Fibroblast of lung (primary cell): ENCODE results near the gene MYH10. TPM values are rescaled to one million over a fixed set of nuclear protein-coding genes. Genes with fewer than 3 reads are reported as not detected.

Experiments used
- DNase-seq, 2 donors: peaks; one replicate each; pipeline versions ENCODE4 v3.0.0 to v3.0.0-alpha.2; 2010; ENCODE audit warnings: low read depth in 2 of 2
- H2AFZ ChIP-seq: 2 replicates; pipeline ENCODE4 v1.5.1; 2012; ENCODE audit warnings: low read length, control low read depth, inconsistent platforms
- H3K27ac ChIP-seq: 2 replicates; pipeline ENCODE4 v1.5.1; 2011; ENCODE audit warnings: low read length, control low read depth; ENCODE audit not compliant: insufficient read depth
- H3K27me3 ChIP-seq: 2 replicates; pipeline ENCODE4 v1.5.1; 2011; ENCODE audit warnings: mild to moderate bottlenecking, low read length; ENCODE audit not compliant: control insufficient read depth, insufficient read depth
- H3K36me3 ChIP-seq: 2 replicates; pipeline ENCODE4 v1.5.1; 2011; ENCODE audit warnings: low read length; ENCODE audit not compliant: control insufficient read depth, insufficient read depth
- H3K4me1 ChIP-seq: 2 replicates; pipeline ENCODE4 v1.5.1; 2011; ENCODE audit warnings: low read length; ENCODE audit not compliant: control insufficient read depth, insufficient read depth; ENCODE audit errors: extremely low read depth
- H3K4me2 ChIP-seq: 2 replicates; pipeline ENCODE4 v1.5.1; 2011; ENCODE audit warnings: low read length, control low read depth; ENCODE audit not compliant: insufficient read depth; ENCODE audit errors: extremely low read depth
- H3K4me3 ChIP-seq, 4 experiments: fragments of 200-600 bp in 1 of 4; sonication (generic) in 1 of 4; replicated peaks in 1 of 4; 2 replicates each; pipeline ENCODE4 v1.5.1; 2011 to 2016; ENCODE audit warnings: low read length in 4 of 4, low read depth in 3 of 4, mild to moderate bottlenecking in 3 of 4, control low read depth in 2 of 4, inconsistent platforms in 1 of 4, mixed read lengths in 1 of 4; ENCODE audit not compliant: insufficient read depth in 1 of 4; ENCODE audit errors: control extremely low read depth in 1 of 4
- H3K79me2 ChIP-seq: 2 replicates; pipeline ENCODE4 v1.5.1; 2012; ENCODE audit warnings: mild to moderate bottlenecking, low read length, inconsistent platforms; ENCODE audit not compliant: control insufficient read depth, insufficient read depth
- H3K9ac ChIP-seq: 2 replicates; pipeline ENCODE4 v1.5.1; 2011; ENCODE audit warnings: mild to moderate bottlenecking, low read length, control low read depth; ENCODE audit not compliant: insufficient read depth
- H3K9me3 ChIP-seq: 2 replicates; pipeline ENCODE4 v1.5.1; 2012; ENCODE audit warnings: low read depth, low read length; ENCODE audit not compliant: control insufficient read depth, insufficient read depth
- H4K20me1 ChIP-seq: 2 replicates; pipeline ENCODE4 v1.5.1; 2011; ENCODE audit warnings: low read length; ENCODE audit not compliant: control insufficient read depth, insufficient read depth; ENCODE audit errors: extremely low read depth
- CTCF ChIP-seq, 2 donors: IDR thresholded peaks in 1 of 2; conservative IDR thresholded peaks in 1 of 2; 1 replicate in 1 of 2; 2 replicates in 1 of 2; pipeline ENCODE4 v1.5.1; 2011 to 2012; ENCODE audit warnings: low read length in 2 of 2, control low read depth in 1 of 2, inconsistent platforms in 1 of 2, low read depth in 1 of 2, mild to moderate bottlenecking in 1 of 2
- EZH2 ChIP-seq: IDR thresholded peaks from 2 replicates; pipeline ENCODE4 v1.5.1; 2012; ENCODE audit warnings: low read length, control low read depth, mild to moderate bottlenecking; ENCODE audit errors: missing control alignments
- polyA plus RNA-seq, 2 donors: library from polyadenylated mRNA; depleted of rRNA in 1 of 2; stranded (reverse) in 1 of 2; unstranded in 1 of 2; fragments of >200 nt; gene quantifications; 2 replicates each; pipeline ENCODE4 v1.2.1, GENCODE V29; 2011 to 2012; ENCODE audit warnings: missing spikeins in 1 of 2
- total RNA-seq: library from RNA; depleted of rRNA; stranded (reverse); fragments of >200 nt; gene quantifications from 2 replicates; pipeline ENCODE4 v1.2.1, GENCODE V29; 2014

MYH10 gene
- total and polyA plus RNA-seq, 2 donors (not counting 1 experiment from before 2014, with no cell fraction given): 54.6 to 104 TPM

- no peaks in the 10 kb centered on the region for H3K9me3 ChIP-seq
- no peak overlapping the region for H3K9ac ChIP-seq
- H3K36me3 ChIP-seq: no peaks in the 10 kb centered on the region
- no peaks in the 10 kb centered on the region for H3K79me2 ChIP-seq
- no peak overlapping the region for H3K4me3 ChIP-seq
- H3K4me1 ChIP-seq: no peaks in the 10 kb centered on the region
- H3K27ac ChIP-seq: no peak overlapping the region
- no peaks in the 10 kb centered on the region for H4K20me1 ChIP-seq
- TF ChIP-seq CTCF (conservative IDR thresholded peaks at IDR 0.05 in 1 of 2, IDR thresholded peaks at IDR 0.05 in 1 of 2; ENCODE audit: low read depth in 1 of 2, low read length in 2 of 2) (no peak), EZH2 (no peak)
- H2AFZ ChIP-seq: no peak overlapping the region
- no peaks in the 10 kb centered on the region for H3K27me3 ChIP-seq
- DNase-seq: no peak
- H3K4me2 ChIP-seq: no peak overlapping the region
Observed at GRCh38 chr17:8426802-8427201, 203.7 kb downstream of the MYH10 start.

GRCh38 chr17:8426094-8426720 is 204.3 kb downstream of the MYH10 start:
- Histone ChIP-seq H3K27ac (no peak overlapping the region), H2AFZ (no peak overlapping the region), H4K20me1 (no peaks in the 10 kb centered on the region), H3K27me3 (no peaks in the 10 kb centered on the region), H3K4me1 (no peaks in the 10 kb centered on the region), H3K36me3 (no peaks in the 10 kb centered on the region), H3K9me3 (no peaks in the 10 kb centered on the region), H3K4me2 (no peak overlapping the region), H3K9ac (no peak overlapping the region), H3K79me2 (no peaks in the 10 kb centered on the region), H3K4me3 (no peak overlapping the region)
- DNase-seq: no peak
- no peak for TF ChIP-seq CTCF (conservative IDR thresholded peaks at IDR 0.05 in 1 of 2, IDR thresholded peaks at IDR 0.05 in 1 of 2; ENCODE audit: low read depth in 1 of 2, low read length in 2 of 2)
- TF ChIP-seq EZH2: no peak

Other genes starting within 250 kb of the MYH10 start
- 2,663 and 4,635 TPM in 2 replicates for gene RPL26, start 247.5 kb downstream of the MYH10 start, total RNA-seq
- 3,934 and 4,116 TPM in 2 replicates for gene RPL26, start 247.5 kb downstream of the MYH10 start, polyA plus RNA-seq
- not detected in 2 replicates for gene RNF222, start 232.9 kb downstream of the MYH10 start, total RNA-seq
- not detected in 2 replicates for gene RNF222, start 232.9 kb downstream of the MYH10 start, polyA plus RNA-seq
- 34.9 and 45.4 TPM in 2 replicates for gene NDEL1, start 194.8 kb downstream of the MYH10 start, total RNA-seq
- gene NDEL1, start 194.8 kb downstream of the MYH10 start, polyA plus RNA-seq: 67.3 and 88.6 TPM in 2 replicates
- not detected in 2 replicates for gene CCDC42, start 114.1 kb upstream of the MYH10 start, total RNA-seq
- gene CCDC42, start 114.1 kb upstream of the MYH10 start, polyA plus RNA-seq: not detected in 2 replicates
- gene SPDYE4, start 127.8 kb upstream of the MYH10 start, total RNA-seq: not detected in 2 replicates
- gene SPDYE4, start 127.8 kb upstream of the MYH10 start, polyA plus RNA-seq: not detected in 2 replicates
- gene MFSD6L, start 168.6 kb upstream of the MYH10 start, total RNA-seq: not detected in 2 replicates
- not detected in 2 replicates for gene MFSD6L, start 168.6 kb upstream of the MYH10 start, polyA plus RNA-seq
- gene PIK3R6, start 236.9 kb upstream of the MYH10 start, total RNA-seq: not detected in 2 replicates
- gene PIK3R6, start 236.9 kb upstream of the MYH10 start, polyA plus RNA-seq: 0.02 TPM in 1 of 2 replicates, not detected in the other